ENCODE results near the gene DNAH14. TPM values are rescaled to one million over a fixed set of nuclear protein-coding genes. Genes with fewer than 3 reads are reported as not detected.
A peak's percentile ranks its signal among the peaks of the same experiment; 100 is the strongest.

DNAH14 gene
- total and polyA plus RNA-seq, 2 donors (not counting 1 experiment from before 2014, with no cell fraction given): not detected

DNA sequence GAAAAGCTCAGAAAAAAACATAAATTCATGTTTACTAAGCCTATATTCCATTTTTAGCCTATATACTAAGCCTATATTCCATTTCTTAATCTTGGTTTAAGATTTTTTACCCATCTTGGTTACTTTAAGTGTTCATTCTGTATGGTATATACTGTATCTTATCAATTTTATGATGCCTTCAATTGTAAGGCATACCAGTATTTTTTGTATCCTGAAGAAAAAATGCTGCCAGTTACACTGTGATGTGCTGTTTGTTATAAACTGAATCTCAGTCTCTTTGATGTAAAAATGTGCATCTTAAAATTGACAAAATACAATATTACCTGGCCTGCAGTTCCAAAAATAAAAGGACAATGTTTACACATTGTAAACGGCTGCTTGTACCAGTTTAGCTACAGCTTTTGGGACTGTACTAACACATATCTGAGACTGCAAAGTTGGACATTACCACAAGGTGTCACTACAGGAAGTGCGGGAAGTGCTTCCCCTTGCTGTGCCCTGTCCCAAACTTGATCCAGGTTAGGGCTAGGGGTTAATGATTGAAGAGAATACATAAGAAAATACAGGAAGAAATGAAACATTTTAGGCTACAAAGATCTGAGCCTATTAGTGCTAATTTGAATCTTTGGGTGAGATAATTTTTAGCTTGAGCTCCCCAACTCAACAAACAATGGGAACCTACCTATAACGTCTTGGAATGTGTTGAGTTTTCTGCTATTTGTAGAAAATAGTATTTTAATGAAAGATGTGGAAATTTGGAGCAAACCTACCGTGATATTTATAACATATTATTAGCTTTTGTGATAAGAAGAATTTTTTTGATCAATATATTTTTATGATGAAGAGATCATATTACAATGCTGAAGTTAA, 389.5 kb downstream of the DNAH14 start:
- Histone ChIP-seq H3K9me3 (ENCODE audit: control extremely low read depth in 1 of 3, control insufficient read depth in 2 of 3, insufficient read depth in 1 of 3, low read length in 2 of 3) (no peaks in the 10 kb centered on the region), H3K27me3 (replicated peaks in 1 of 4; ENCODE audit: control extremely low read depth in 1 of 4, control insufficient read depth in 3 of 4, insufficient read depth in 4 of 4, low read length in 3 of 4) (peaks cover 0 to 5% (median 0%) of the 10 kb centered on the region in 4 experiments), H3K79me2 (ENCODE audit: control insufficient read depth, insufficient read depth, low read length) (no peaks in the 10 kb centered on the region), H3K27ac (ENCODE audit: low read length in 2 of 2) (no peak overlapping the region), H3K9ac (ENCODE audit: low read length) (no peak overlapping the region), H2AFZ (ENCODE audit: insufficient read depth, low read depth, low read length, poor library complexity, severe bottlenecking) (no peak overlapping the region), H3K36me3 (replicated peaks in 1 of 2; ENCODE audit: control extremely low read depth in 1 of 2, control insufficient read depth in 1 of 2, extremely low read depth in 1 of 2, insufficient read depth in 2 of 2, low read length in 1 of 2) (no peaks in the 10 kb centered on the region), H3K4me3 (ENCODE audit: control extremely low read depth in 1 of 5, extremely low read depth in 1 of 5, insufficient read depth in 1 of 5, low read depth in 2 of 5, low read length in 4 of 5) (no peak overlapping the region), H3K4me2 (replicated peaks; ENCODE audit: low read depth, low read length, poor library complexity, severe bottlenecking) (no peak overlapping the region), H4K20me1 (ENCODE audit: control insufficient read depth, insufficient read depth, low read length, poor library complexity, severe bottlenecking) (no peaks in the 10 kb centered on the region), H3K4me1 (ENCODE audit: control insufficient read depth in 2 of 2, insufficient read depth in 2 of 2, low read length in 2 of 2) (no peaks in the 10 kb centered on the region)
- ATAC-seq (ENCODE audit: low read depth) (peak; percentile 33), DNase-seq (peak; percentile 46)
- Mint-ChIP-seq H3K27me3 (peaks cover 7% of the 10 kb centered on the region), H3K9me3 (ENCODE audit: insufficient read depth) (peaks cover 5% of the 10 kb centered on the region), H3K27ac (no peak overlapping the region), H3K4me3 (no peak overlapping the region), H3K4me1 (no peaks in the 10 kb centered on the region)
- WGBS (ENCODE audit: insufficient coverage): no CpG with 5 or more reads among the region's 4 CpGs
- CTCF ChIA-PET: interaction anchor here (0.8 to 3.5 kb wide), 20 partner anchors 9 to 669 kb away, joined by 3 to 26 read pairs (median 4); no protein-coding TSS in a partner anchor
- POLR2A ChIA-PET: interaction anchor here (0.6 kb wide), 1 partner anchor 660 kb away, joined by 18 read pairs; no protein-coding TSS in a partner anchor
- intact Hi-C loops (cut with micrococcal nuclease): loop anchor here (5.0 kb wide), 1 partner anchor 108 kb away; the partner anchor contains the start of gene LBR
- TF ChIP-seq EZH2 (IDR thresholded peaks at IDR 0.05; ENCODE audit: borderline replicate concordance, insufficient read depth, low read depth, low read length, poor library complexity, severe bottlenecking) (no peak), CTCF (IDR thresholded peaks at IDR 0.05) (peak; percentile 79)

DNA sequence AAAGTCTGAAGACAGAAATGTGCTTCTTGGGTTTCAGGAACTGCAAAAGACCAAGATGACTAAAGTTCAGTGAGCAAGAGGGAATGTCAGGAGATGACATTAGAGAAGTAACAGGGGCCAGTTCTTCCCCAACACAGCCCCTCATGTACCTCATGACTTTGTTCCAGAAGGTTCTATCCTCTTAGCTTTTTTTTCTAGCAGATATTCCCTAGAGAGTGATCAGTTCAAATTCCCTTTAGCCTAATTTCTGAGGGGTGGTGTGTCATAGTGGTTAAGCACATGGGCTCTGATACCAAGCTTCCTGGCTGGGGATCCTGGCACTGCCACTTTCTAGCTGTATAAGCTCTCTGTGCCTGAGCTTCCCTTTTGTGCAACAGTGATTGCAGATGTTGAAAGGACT, 390.4 kb downstream of the DNAH14 start:
- no peak overlapping the region for H3K27ac Mint-ChIP-seq
- no peaks in the 10 kb centered on the region for H3K9me3 ChIP-seq (ENCODE audit: control extremely low read depth in 1 of 3, control insufficient read depth in 2 of 3, insufficient read depth in 1 of 3, low read length in 2 of 3)
- no peak overlapping the region for H3K4me3 Mint-ChIP-seq
- POLR2A ChIA-PET: no interaction called here
- H4K20me1 ChIP-seq (ENCODE audit: control insufficient read depth, insufficient read depth, low read length, poor library complexity, severe bottlenecking): no peaks in the 10 kb centered on the region
- H3K4me3 ChIP-seq (ENCODE audit: control extremely low read depth in 1 of 5, extremely low read depth in 1 of 5, insufficient read depth in 1 of 5, low read depth in 2 of 5, low read length in 4 of 5): no peak overlapping the region
- no peak overlapping the region for H2AFZ ChIP-seq (ENCODE audit: insufficient read depth, low read depth, low read length, poor library complexity, severe bottlenecking)
- peaks cover 2% of the 10 kb centered on the region for H3K9me3 Mint-ChIP-seq (ENCODE audit: insufficient read depth)
- intact Hi-C loops (cut with micrococcal nuclease): loop anchor here (5.0 kb wide), 1 partner anchor 107 kb away; the partner anchor contains the start of gene LBR
- DNase-seq: no peak
- no peak overlapping the region for H3K27ac ChIP-seq (ENCODE audit: low read length in 2 of 2)
- H3K4me1 Mint-ChIP-seq: no peaks in the 10 kb centered on the region
- no peak for TF ChIP-seq CTCF (IDR thresholded peaks at IDR 0.05)
- no peak for TF ChIP-seq EZH2 (IDR thresholded peaks at IDR 0.05; ENCODE audit: borderline replicate concordance, insufficient read depth, low read depth, low read length, poor library complexity, severe bottlenecking)
- peaks cover 0 to 5% (median 0%) of the 10 kb centered on the region in 4 experiments for H3K27me3 ChIP-seq (replicated peaks in 1 of 4; ENCODE audit: control extremely low read depth in 1 of 4, control insufficient read depth in 3 of 4, insufficient read depth in 4 of 4, low read length in 3 of 4)
- peaks cover 9% of the 10 kb centered on the region for H3K27me3 Mint-ChIP-seq
- CTCF ChIA-PET: interaction anchor here (0.8 to 3.5 kb wide), 9 partner anchors 11 to 668 kb away, joined by 3 to 26 read pairs (median 5); no protein-coding TSS in a partner anchor
- no peaks in the 10 kb centered on the region for H3K4me1 ChIP-seq (ENCODE audit: control insufficient read depth in 2 of 2, insufficient read depth in 2 of 2, low read length in 2 of 2)
- no peak for ATAC-seq (ENCODE audit: low read depth)
- H3K36me3 ChIP-seq (replicated peaks in 1 of 2; ENCODE audit: control extremely low read depth in 1 of 2, control insufficient read depth in 1 of 2, extremely low read depth in 1 of 2, insufficient read depth in 2 of 2, low read length in 1 of 2): no peaks in the 10 kb centered on the region
- H3K4me2 ChIP-seq (replicated peaks; ENCODE audit: low read depth, low read length, poor library complexity, severe bottlenecking): no peak overlapping the region
- no peak overlapping the region for H3K9ac ChIP-seq (ENCODE audit: low read length)
- no peaks in the 10 kb centered on the region for H3K79me2 ChIP-seq (ENCODE audit: control insufficient read depth, insufficient read depth, low read length)

Measured in B cell (primary cell).